Stomach (tissue), 4 donors: ENCODE data around the gene BBS10.

Experiments used
- CTCF ChIP-seq, 7 experiments: fragments of 450-650 bp in 4 of 7; fragments of 200-600 bp in 3 of 7; sonication (generic) in 3 of 7; IDR thresholded peaks; one replicate each; pipeline ENCODE4 v1.5.1; 2016 to 2019; ENCODE audit warnings: antibody characterized with exemption in 7 of 7, control low read depth in 2 of 7, mild to moderate bottlenecking in 1 of 7
- POLR2A ChIP-seq, 4 donors: fragments of 450-650 bp; IDR thresholded peaks; one replicate each; pipeline ENCODE4 v1.6.1; 2016; ENCODE audit warnings: antibody characterized with exemption in 4 of 4, control low read depth in 2 of 4, mild to moderate bottlenecking in 1 of 4, moderate library complexity in 1 of 4
- POLR2AphosphoS5 ChIP-seq, 3 donors: sonication (generic); formaldehyde crosslinking; IDR thresholded peaks; one replicate each; pipeline ENCODE4 v1.6.1; 2016; ENCODE audit warnings: antibody characterized with exemption in 3 of 3

- no peak for TF ChIP-seq POLR2AphosphoS5 (IDR thresholded peaks at IDR 0.05)
- TF ChIP-seq CTCF (IDR thresholded peaks at IDR 0.05): no peak
- TF ChIP-seq POLR2A (IDR thresholded peaks at IDR 0.05): no peak
Measured at GRCh38 chr12:76345569-76345968, 2.6 kb downstream of the BBS10 start.
